NCI-H345 treated with DMSO at 0.1 percent for 48 hours (cell line): ENCODE measurements around the gene SFRP5.

Source experiments
- DNase-seq: peaks from one replicate; lab custom pipeline; 2025; ENCODE audit not compliant: unreplicated experiment; lab: John Stamatoyannopoulos, UW

Gene SFRP5

GRCh38 chr10:97738616-97739015 is 33.2 kb downstream of the SFRP5 start:
- no peak for DNase-seq

GRCh38 chr10:97737770-97738265 is 34.0 kb downstream of the SFRP5 start:
- no peak for DNase-seq

- DNase-seq, result peak; percentile 58
Measured at GRCh38 chr10:97736902-97737769, 34.7 kb downstream of the SFRP5 start, which contains the start of gene ZFYVE27. ZFYVE27 (plus strand) TSS chr10:97737128; CDS start chr10:97738478, 1,350 bp downstream.

GRCh38 chr10:97736403-97736901 is 35.3 kb downstream of the SFRP5 start:
- no peak for DNase-seq

- no peak for DNase-seq
Measured at GRCh38 chr10:97734021-97734420, 37.8 kb downstream of the SFRP5 start.

- no peak for DNase-seq
Measured at GRCh38 chr10:97733256-97733655, 38.5 kb downstream of the SFRP5 start.

GRCh38 chr10:97732052-97732359 is 39.8 kb downstream of the SFRP5 start:
- no peak for DNase-seq

GRCh38 chr10:97731346-97732051 is 40.3 kb downstream of the SFRP5 start:
- DNase-seq, result peak; percentile 21

GRCh38 chr10:97729014-97729413 is 42.8 kb downstream of the SFRP5 start:
- DNase-seq, result no peak

- no peak for DNase-seq
Measured at GRCh38 chr10:97726636-97727178, 45.1 kb downstream of the SFRP5 start.

GRCh38 chr10:97724341-97724941 is 47.4 kb downstream of the SFRP5 start:
- no peak for DNase-seq

- DNase-seq, result no peak
Measured at GRCh38 chr10:97723001-97723400, 48.8 kb downstream of the SFRP5 start.

GRCh38 chr10:97721871-97722780 is 49.7 kb downstream of the SFRP5 start:
- no peak for DNase-seq

GRCh38 chr10:97719602-97720001 is 52.2 kb downstream of the SFRP5 start:
- no peak for DNase-seq

GRCh38 chr10:97718659-97719142 is 53.1 kb downstream of the SFRP5 start:
- DNase-seq, result no peak

GRCh38 chr10:97718178-97718577 is 53.6 kb downstream of the SFRP5 start:
- DNase-seq, result no peak

GRCh38 chr10:97717627-97718026 is 54.2 kb downstream of the SFRP5 start:
- DNase-seq, result no peak
